ENCODE data around the gene CAMK2N2. TPM values are rescaled to one million over a fixed set of nuclear protein-coding genes. Genes with fewer than 3 reads are reported as not detected.

The CAMK2N2 gene
- total RNA-seq, 1 donor from 2014 or later = 0.58 TPM

- no peak for DNase-seq (ENCODE audit: extremely low read depth, low read depth, low spot score)
These were observed 32.8 kb downstream of the CAMK2N2 start for GRCh38 chr3:184228376-184229137.

DNA sequence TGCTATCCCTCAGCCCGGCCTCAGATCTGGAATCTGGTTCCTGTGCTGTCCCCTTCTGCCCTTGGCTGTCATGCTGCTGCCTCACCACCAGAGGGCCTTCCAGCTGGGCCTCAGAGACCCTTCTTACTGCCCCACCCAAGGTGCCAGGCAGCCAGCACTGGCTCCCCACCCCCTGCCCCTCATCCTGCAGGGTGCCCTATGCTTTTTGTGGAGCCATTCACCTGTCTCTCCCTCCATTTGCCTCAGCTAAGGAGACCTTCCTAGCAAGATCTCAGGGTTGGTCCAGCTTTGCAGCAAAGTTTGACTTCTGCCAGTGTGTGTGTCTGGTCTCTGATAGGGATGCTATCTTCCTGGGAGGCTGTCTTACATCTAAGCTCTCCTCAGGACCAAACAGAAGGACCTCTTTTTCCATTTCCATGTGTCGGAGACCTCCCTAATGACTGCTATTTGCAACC is 33.8 kb downstream of the CAMK2N2 start:
- DNase-seq (ENCODE audit: extremely low read depth, low read depth, low spot score) = no peak

DNA sequence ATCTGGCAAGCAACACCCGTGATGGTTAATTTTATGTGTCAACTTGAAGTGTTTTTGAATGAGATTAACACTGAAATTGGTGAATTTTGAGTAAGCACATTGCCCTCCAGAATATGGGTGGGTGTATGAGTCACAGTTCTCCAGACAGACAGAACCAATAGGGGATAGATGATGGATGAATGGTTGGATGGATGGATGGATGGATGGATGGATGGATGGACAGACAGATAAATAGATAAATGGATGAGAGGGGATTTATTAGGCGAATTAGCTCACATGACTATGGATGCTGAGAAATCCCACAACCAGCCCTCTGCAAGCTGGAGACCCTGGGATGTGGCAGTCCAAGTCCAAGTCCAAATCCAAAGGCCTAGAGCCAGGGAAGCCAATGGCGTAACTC is 37.4 kb downstream of the CAMK2N2 start:
- no peak for DNase-seq (ENCODE audit: extremely low read depth, low read depth, low spot score)

DNA sequence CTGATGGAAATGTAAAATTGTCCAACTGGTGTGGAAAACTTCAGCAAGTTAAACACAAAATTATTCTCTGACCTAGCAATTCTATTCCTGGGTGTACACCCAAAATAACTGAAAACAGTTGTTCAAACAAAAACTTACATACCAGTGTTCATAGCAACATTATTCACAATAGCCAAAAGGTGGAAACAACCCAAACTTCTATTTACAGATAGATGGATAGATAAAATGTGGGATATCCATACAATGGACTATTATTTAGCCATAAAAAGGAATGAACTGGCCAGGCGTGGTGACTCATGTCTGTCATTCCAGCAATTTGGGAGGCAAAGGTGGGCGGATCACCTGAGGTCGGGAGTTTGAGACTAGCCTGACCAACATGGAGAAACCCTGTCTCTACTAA is 38.8 kb downstream of the CAMK2N2 start:
- DNase-seq (ENCODE audit: extremely low read depth, low read depth, low spot score) = no peak

DNA sequence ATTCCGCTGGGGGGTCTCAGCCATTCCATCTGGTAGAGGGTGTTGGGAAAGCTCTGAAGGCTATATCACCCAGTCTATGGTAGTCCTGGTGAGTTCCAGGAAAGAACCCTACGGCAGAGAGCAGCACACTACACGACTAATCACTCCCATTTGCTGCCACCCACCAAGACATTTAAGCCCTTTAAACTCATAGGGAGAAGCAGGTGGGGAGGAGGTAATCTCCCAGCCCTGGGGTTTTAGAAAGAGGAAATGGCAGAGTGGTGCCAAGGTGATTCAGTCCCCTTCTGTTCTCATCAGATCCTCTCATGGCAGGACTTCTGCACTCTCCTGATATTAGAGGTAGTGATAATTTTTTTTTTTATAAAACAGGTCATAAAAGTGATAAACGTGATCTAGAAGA is 42.5 kb downstream of the CAMK2N2 start:
- DNase-seq (ENCODE audit: extremely low read depth, low read depth, low spot score) = no peak

- no peak for DNase-seq (ENCODE audit: extremely low read depth, low read depth, low spot score)
These were observed 49.6 kb downstream of the CAMK2N2 start for GRCh38 chr3:184211718-184212117.

GRCh38 chr3:184211297-184211696 is 50.1 kb downstream of the CAMK2N2 start:
- no peak for DNase-seq (ENCODE audit: extremely low read depth, low read depth, low spot score)

Other genes with a start within 250 kb of the CAMK2N2 start
- 6.3 and 12.2 TPM in 2 replicates for gene ABCC5, start 243.7 kb downstream of the CAMK2N2 start, total RNA-seq
- not detected in 2 replicates for gene HTR3D, start 229.8 kb downstream of the CAMK2N2 start, total RNA-seq
- not detected in 2 replicates for gene HTR3C, start 208.5 kb downstream of the CAMK2N2 start, total RNA-seq
- not detected in 2 replicates for gene HTR3E, start 164.5 kb downstream of the CAMK2N2 start, total RNA-seq
- gene EIF2B5, start 126.2 kb downstream of the CAMK2N2 start, total RNA-seq = 21.1 and 29.8 TPM in 2 replicates
- 42.3 and 47.1 TPM in 2 replicates for gene DVL3, start 106.2 kb downstream of the CAMK2N2 start, total RNA-seq
- 404 and 435 TPM in 2 replicates for gene AP2M1, start 86.7 kb downstream of the CAMK2N2 start, total RNA-seq
- 41.5 and 65.8 TPM in 2 replicates for gene ABCF3, start 75.4 kb downstream of the CAMK2N2 start, total RNA-seq
- 0.19 and 1.3 TPM in 2 replicates for gene VWA5B2, start 32.0 kb downstream of the CAMK2N2 start, total RNA-seq
- 68.3 and 72.4 TPM in 2 replicates for gene ALG3, start 12.6 kb downstream of the CAMK2N2 start, total RNA-seq
- gene EEF1AKMT4, start 11.9 kb downstream of the CAMK2N2 start, total RNA-seq = 3.1 and 5.8 TPM in 2 replicates
- not detected in 2 replicates for gene ECE2, start 14.5 kb upstream of the CAMK2N2 start, total RNA-seq
- gene PSMD2, start 37.7 kb upstream of the CAMK2N2 start, total RNA-seq = 504 and 771 TPM in 2 replicates
- 424 and 473 TPM in 2 replicates for gene EIF4G1, start 53.1 kb upstream of the CAMK2N2 start, total RNA-seq
- 30.9 and 36.8 TPM in 2 replicates for gene FAM131A, start 76.0 kb upstream of the CAMK2N2 start, total RNA-seq
- 3.3 and 3.6 TPM in 2 replicates for gene CLCN2, start 100.1 kb upstream of the CAMK2N2 start, total RNA-seq
- 74.7 and 97.7 TPM in 2 replicates for gene POLR2H, start 100.2 kb upstream of the CAMK2N2 start, total RNA-seq
- gene THPO, start 116.7 kb upstream of the CAMK2N2 start, total RNA-seq = not detected in 2 replicates
- gene CHRD, start 118.5 kb upstream of the CAMK2N2 start, total RNA-seq = 0.78 and 1.9 TPM in 2 replicates

Measured in glomerular endothelial cell (primary cell).